GF-D8 (cell line): ENCODE results near the gene SPTA1.

Experiments
- DNase-seq: peaks from one replicate; lab custom pipeline; 2025; lab: John Stamatoyannopoulos, UW

SPTA1 gene

DNA sequence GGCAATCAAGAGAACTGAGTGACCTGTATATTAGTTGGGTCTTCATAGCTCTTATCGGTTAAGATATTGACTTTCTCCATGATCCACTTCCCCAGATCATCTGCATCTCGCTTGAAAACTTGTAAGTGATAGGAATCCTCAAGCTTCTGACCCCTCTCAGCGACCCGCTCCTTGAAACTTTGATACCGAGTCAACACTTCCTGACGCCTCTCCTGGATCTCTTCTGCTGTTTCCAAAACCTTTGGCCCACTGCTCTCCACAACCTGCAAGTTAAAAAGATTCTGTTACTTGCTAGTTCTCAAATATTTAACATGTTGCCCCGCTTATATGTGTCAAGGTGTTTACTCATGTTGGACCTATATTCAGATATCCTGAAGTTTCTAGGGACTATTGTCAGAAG, 1.4 kb downstream of the SPTA1 start:
- no peak for DNase-seq

DNA sequence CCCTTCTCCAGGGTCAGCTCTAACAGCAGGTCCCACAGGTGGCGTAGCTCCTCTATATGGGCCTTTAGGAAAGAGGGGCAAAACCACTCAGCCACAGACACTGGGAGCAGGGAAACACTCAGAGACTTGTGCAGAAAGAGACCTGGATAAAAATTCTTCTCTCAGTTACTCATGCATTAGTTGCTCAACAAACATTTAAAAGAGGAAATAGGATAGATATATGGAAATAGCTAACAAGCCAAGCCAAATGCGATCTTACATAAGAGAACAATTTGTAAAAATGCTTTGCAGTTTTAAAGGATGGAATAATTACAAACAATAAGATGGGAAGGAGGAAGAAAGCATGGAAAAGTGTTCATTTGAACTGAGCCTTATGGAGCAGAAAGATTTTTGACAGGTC, 4.9 kb downstream of the SPTA1 start:
- no peak for DNase-seq

DNA sequence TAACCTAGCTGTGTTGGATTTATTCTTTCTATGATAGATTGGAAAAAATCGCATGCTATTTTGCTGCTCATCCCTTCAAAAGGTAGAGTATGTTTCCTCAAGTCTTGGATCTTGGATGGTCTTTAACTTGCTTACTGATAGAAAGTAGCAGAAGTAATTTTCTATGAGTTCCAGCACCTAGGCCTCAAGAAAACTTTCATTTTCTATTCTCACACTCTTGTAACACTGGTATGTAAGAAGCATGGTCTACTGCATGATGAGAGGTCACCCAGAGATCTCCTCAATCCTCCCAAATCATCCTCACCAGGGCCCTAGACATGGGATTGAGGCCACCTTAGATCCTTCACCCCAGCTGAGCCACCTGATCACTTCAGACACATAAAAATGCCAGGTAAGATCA, 7.2 kb downstream of the SPTA1 start:
- DNase-seq, result no peak

DNA sequence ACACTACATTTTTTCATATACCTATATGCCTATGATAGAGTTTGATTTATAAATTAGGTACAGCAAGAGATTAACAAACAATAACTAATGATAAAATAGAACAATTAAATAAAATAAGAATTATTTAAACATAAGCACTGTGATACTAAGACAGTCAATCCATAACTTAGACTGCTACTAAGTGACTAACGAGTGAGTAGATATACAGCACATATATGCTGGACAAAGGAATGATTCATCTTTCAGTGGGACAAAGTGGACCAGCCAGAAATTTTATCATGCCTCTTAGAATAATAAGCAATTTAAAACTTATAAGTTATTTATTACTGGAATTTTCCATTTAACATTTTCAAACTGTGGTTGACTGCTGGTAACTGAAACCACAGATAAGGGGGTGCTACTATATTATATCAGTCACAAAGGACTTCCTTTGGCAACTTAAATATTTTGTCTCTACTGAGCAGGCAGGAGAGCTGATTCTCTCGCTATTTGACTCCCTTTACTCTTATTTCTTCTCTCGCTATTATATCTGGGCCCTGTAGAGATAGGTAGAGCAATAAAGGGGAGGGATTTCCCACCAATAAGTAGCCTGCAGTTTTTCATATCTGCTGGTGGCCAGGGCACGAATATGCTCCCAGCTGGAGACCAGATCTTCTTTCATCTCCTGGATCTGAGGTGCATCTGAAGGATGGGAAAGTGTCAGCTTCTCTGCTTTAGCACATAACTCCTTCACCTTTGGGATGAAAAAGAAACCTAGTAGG, 10.8 kb downstream of the SPTA1 start:
- no peak for DNase-seq

DNA sequence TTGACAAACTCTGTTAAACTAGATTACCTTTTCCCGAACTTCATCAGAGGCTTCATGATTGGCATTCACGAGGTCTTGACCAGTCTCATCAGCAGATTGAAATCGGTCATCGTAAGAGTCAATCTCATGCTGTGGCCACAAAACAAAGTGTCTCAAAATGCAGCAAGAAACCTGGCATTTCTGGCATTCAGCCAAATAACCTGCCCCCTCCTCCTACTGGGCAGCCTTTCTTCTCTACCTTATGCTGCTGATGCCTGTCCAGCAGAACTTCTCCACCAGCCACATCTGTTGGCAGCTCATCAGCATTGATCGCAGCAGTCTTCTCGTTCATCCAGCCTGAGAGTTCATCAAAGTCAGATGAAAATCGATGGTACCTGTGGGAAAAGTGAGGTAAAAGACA, 12.2 kb downstream of the SPTA1 start:
- no peak for DNase-seq

DNA sequence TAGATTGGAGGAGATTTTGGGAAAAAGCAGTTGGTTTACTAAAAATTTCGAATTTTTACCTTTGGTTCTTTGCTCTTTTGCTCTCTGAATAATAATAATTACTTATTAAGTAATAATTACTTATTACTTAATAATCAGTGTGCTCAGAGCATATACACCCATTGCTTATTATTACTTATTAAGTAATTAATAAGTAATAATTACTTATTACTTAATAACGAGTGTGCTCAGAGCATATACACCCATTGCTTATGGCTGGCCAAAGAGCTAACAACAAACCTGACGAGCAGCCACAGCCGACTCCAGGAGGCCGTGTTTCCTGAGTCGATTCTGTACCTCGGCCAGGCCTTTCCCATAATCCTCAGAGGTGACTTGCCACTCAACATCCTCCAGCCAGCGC, 20.5 kb downstream of the SPTA1 start:
- no peak for DNase-seq

DNA sequence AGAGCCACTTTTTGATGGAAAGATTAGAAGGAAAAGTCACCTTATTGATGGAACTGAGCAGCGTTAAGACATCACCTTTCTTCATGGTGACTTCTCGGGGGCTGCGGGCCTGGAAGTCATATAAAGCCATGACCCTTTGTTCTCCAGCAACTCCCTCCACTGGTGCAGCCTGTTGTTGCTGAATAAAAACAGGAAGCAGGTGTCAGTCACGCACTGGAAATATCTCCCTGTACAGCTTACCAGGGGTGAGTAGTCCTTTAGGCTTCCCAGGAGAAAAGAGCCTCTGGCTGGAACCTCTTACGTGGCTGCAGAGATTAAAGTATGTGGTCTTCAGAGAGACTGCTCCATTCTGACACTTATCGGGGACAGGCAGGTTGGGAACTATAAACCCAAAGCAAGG, 31.9 kb downstream of the SPTA1 start:
- DNase-seq, result no peak

DNA sequence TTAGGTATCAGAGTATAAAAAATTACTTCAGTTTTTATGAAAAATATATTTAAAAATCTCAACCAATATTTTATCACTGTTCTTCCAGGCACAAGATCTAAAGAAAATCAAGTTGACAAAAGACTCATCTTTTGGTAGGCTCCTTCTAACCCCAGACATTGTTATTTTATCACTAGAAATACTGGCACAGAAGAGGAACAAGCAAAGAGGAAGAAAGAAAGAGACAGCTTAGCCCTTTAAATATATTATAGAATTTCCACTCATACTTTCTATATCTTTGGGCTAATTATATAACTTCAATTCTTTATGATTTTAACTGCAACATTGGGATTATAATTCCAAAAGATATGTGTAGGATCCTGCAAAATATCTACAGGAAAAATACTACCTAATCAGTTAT, 32.4 kb downstream of the SPTA1 start:
- no peak for DNase-seq

DNA sequence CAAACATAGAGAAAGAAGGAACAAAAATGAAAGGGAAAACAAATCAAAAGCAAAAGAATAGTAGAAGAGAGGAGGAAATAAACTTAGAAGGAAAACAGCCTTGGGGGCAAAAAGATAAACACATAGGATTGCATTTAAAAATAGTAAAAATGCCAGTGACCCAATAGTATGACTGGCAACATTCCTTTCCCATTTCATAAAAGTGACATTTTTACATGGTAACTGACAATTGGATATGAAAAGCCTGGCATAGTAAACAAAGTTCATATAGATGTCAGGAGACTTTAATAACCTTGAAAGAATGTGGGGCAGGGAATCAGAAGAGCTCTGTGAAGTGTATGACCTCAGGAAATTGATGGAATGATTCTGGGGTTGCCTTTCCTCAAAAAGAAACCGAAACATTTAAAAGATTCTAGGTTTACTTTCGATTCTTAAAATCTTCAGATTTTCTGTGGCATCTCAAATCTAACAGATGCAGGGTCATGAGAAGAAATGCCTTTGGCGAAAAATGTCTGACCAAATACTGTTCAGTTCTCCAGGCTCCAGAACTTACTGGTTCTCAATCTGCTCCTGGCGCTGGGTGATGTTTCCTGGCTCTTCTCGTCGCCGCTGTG, 33.7 kb downstream of the SPTA1 start:
- DNase-seq, result no peak

DNA sequence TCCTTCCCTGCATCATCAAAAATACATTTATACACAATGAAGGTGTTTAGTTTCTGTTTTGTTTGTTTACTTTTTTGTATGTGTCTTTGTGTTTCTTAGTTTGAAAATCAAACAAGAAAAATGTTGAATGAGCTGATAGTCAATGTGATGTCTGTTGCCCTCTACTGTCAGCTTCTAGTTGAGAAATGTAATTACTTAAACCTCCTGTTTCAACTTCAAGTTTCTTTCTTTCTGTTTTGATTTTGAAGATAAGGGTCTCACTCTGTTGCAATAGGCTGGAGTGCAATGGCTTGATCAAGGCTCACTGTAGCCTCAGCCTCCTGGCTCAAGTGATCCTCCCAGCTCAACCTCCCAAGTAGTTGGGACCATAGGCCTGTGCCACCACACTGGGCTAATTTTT, 37.5 kb downstream of the SPTA1 start:
- DNase-seq, result no peak

DNA sequence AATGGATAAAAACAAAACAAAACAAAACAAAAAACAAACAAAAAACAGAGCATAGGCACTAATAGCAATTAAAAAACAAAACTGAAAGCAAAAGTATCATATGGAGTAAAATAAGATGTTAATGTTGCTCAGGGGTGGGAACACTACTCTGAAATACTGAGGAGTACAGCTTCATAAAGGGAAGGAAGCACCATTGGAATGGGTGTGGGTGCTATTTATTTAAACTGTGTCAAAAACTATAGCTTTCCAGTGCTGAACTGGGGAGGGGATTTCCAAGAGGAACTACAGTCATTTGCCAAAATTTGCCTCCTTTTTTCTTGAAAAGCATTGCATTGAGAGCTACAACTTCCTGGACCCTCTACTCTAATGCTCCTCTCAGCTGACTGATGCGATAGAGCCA, 40.0 kb downstream of the SPTA1 start:
- no peak for DNase-seq

DNA sequence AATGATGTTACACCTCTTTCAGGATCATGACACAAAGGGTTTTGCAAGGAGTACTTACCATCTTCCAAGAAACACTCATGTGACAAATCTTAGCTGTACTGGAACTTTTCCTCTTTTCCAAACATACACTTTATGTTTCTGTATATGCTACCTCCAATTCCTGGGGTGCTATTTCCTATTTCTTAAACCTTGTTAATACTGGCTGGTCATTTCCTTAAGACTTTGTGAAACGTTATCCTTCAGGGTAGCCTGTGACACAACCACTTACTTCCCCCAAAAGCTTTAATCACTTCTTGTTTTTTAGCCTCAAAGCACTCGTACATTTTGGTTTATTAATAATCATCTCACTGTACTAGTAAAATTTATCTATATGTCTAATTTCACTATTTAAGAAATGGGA, 42.1 kb downstream of the SPTA1 start:
- DNase-seq, result no peak

DNA sequence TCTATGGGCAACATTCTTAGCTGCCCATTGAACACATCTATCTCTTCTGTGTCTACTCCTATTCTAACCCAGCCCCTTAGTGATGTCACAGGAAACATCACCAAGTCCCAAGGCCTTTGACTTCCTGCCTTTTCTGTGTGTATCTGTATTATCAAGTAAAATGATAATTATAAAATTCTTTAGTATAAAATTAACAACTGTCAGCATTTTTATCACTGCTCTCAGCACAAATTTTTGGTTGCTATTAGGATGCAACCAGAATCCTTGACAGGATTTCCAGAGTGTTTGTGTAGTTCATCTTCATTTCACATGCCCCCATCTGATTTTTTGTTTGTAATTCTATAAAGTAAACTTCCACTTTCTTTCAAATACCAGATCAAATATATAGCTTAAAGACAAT, 47.6 kb downstream of the SPTA1 start:
- DNase-seq, result no peak

DNA sequence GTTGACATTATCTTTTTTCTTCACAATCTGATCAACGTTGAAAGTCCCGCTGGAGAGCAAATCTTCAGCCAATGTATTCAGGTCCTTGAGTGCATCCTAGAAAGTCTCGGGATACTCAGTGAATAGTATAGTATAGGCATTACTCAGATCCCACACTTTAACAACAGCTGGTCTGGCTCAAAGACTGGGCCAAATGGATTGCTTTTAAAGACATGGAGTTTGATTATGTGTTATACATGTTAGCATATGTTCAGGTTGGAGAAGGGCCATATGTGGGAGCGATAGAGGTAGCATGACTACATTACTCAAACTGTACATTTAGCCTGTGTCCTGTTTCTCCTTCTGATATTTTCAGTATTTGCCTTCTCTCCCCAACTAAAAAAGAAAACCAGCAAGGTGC, 48.4 kb downstream of the SPTA1 start:
- no peak for DNase-seq

DNA sequence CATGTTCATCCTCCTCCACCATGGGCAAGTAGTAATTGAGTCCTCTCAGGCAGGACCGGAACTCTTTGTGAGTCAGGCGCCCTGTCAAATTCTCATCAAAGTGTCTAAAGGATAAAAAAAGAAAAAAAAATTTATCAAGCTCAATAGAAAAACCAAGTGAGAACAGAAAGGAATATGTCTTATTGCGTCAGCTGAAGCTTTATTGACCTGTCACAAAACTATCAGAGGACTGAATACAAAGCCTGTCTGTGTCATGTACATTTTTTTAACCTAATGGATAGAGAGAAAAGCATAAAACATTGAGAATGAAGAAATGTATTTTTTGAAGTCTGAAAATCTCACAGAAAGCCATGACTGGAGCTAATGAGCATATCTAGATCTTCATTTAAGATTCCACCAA, 72.8 kb downstream of the SPTA1 start:
- no peak for DNase-seq

DNA sequence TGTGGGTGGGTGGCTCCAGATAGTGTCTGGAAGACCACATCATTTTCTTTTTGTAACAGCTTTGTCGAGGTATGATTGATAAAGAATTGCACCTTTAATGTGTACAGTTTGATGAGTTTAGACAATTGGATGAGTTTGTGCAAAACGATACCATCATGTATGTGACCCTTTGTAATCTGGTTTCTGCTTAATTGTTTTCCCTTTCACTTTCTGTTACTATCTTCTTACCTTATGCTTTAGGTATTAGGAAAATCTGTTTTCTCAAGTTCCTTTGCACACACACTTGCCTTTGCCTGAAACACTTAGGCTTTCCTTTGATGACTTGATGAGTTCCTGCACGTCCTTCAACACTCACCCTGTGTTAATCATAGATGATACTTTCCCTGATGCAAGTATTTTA, 74.6 kb downstream of the SPTA1 start:
- no peak for DNase-seq

DNA sequence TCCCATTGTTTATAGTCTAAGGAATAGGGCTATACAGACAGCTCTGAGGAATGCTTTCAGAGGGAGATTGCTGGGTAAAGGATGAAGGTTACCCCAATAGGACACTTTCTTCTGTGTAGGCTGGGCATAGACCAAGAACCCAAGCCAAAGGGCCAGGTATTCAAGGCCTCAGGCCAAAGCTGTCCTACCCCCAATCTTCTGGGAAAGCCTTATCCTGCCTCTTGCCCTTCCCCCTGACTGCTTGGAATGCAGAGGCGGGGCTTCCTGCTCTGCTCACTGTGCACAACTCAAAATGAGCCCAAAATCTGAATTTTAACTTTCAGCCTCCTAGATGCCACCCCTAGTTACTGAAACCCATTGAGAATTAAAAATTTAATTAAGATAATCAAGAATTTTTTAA, 79.2 kb downstream of the SPTA1 start:
- DNase-seq, result no peak

DNA sequence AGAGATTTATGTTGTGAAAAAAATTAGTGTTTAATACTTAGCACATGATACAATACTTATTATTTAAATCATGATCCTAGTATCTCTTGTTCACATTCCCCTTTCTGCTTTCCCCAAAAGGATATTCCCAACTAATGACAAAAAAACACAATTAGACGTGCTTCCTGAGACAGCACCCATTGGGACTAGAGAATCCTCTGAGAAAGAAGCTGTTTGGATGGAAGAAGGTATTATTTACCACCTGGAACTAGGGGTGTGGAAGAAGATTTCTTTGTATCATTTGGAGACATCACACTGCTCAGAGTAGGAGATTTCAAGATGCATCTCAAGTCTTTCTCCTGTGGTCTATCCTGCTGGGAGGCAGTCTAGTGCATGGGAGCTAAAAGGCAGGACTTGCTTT, 81.5 kb downstream of the SPTA1 start, which contains the start of gene OR10Z1:
TSS of gene OR10Z1 (plus strand) at position 301 of the 400 bp plus-strand sequence. CDS start 1,171 bp downstream, outside the sequence.
- DNase-seq, result no peak

DNA sequence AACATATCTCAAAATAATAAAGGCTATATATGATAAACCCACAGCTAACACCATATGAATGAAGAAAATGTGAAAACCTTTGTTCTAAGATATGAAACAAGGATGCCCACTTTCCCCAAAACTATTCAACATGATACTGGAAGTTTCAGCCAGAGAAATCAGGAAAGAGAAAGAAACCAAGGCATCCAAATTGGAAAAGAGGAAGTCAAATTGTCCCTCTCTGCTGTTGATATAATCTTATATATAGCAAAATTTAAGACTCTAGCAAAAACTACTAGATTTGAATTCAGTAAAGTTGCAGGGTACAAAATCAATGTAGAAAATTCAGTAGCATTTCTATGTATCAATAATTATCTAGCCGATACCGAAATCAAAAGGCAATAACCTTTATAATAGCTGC, 85.8 kb downstream of the SPTA1 start:
- DNase-seq, result no peak

DNA sequence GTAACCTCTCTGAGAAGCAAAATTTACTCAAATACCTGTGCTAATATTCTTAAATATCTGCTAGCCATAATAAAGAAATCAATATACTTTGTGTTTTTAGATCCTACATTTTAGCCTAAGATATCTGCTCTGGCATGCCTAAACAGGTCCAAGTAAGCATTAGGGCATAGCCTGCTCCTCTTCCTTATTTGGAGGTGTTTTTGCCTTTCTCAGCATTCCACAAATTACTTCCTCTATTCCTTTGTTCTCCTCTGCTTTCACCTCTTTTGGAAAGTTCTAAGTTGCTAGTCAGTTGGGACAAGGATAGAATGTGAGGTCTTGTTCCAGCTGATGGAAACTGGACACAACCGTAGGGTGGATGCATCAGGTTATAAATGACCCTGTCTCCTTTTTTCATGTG, 99.6 kb downstream of the SPTA1 start:
- no peak for DNase-seq

DNA sequence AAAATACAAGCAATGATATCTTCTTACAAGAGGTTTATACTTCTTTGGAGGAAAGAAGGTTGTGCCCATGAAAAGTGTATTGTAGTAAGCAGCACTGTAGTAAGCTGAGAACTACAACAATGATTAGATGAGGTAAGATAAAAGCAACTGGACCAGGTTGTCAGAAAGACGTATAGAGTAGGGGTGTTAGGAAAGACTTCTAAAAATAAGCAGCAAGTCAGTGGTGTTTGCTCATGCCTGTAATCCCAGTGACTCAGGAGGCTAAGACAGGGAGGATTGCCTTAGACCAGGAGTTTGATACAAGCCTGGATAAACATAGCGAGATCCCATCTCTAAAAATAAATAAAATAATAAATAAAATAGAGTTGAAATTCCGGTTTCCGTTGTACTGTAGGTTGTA, 102.6 kb downstream of the SPTA1 start:
- DNase-seq, result no peak

DNA sequence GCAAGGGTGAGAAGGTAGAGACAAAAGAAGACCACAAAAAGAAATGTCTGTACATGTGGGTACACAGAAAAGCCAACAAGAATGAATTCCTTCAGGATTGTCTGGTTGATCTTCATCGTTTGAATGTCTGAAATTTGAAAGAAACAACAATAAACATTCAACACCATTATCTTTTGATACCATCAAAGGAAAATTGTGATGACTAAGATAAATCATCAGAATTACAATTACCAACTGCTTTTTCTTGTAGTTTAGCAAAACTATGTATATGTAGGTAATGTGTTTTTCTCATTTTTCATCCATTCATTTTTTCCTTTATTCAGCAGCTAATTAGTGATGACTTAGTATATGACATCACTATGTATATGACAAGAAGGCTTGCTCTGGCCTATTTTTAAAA, 106.8 kb downstream of the SPTA1 start, which contains the start of gene OR10X1:
TSS of gene OR10X1 (minus strand) at position 167 of the 400 bp plus-strand sequence. CDS start at position 167, 0 bp downstream.
- DNase-seq, result no peak

DNA sequence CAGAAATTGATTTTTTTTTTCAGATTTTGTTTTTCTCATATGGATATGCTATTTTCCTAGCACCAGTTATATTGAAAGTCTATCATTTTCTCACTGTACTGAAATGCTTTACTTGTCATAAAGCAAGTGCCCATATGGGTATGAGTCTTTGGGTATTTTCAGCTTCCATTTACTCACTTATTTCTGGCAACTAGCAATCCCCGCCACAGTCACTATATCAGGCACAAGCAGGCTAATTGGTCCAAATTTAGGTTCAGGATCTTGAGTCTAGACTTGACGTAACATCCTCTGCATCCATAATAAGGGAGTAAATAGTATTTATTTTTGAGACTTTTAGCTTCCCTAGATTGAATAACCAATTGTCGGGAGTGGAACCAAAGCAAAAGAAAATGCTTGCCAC, 109.0 kb downstream of the SPTA1 start:
- no peak for DNase-seq

DNA sequence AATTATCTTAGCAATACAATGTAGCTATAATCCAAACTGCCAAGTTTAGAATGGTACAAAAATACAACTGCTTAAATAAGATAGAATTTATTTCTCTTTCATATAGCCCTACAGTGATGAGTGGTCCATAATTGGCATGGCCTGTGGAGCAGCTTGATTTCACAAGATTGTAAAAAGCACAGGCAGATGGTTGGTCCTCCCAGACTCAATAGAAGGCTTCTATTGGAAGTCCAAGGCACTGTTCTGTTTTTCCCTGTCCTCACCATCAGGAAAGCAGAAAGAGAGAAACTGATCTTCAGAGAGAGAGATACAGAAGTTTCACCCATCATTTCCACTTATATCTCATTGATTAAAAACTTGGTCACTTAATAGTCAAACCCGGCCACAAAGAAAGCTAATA, 114.3 kb downstream of the SPTA1 start:
- DNase-seq, result no peak
